ENCODE measurements around the gene IL12A. TPM values are rescaled to one million over a fixed set of nuclear protein-coding genes. Genes with fewer than 3 reads are reported as not detected.

Gene IL12A
- total RNA-seq, 1 donor from 2014 or later, result 0.54 TPM

DNA sequence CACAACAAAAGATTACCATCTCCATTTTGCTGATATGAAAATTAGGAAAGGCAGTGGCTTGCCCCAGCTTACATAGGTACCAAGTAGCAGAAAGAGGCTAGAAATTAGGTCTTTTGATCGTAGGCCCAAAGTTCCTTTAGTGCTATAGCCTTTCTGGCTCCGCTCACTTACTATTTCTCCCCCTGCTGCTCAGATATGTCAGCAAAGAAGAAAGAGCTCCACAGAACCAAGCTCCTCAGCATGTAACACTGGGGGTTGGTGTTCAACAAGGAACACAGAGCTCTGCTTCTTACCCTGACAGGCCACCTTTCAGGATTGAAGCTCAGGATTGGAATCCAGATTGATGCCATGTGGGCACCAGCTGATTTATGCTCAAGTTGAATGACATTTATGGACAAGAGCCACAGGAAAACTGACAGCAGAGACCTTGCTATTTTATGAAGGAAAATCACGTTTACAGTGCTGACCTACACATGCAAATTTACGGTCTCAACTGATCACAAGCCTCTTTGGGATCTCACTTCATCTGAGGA lies 6.1 kb upstream of the IL12A start:
- Mint-ChIP-seq H3K4me3 (no peak overlapping the region), H3K36me3 (ENCODE audit: low read depth) (no peaks in the 10 kb centered on the region), H3K27me3 (ENCODE audit: low read depth) (no peaks in the 10 kb centered on the region), H3K4me1 (no peaks in the 10 kb centered on the region), H3K27ac (ENCODE audit: unreplicated experiment) (no peak overlapping the region), H3K9me3 (peaks cover 4% of the 10 kb centered on the region)
- TF ChIP-seq, protein P1, sequence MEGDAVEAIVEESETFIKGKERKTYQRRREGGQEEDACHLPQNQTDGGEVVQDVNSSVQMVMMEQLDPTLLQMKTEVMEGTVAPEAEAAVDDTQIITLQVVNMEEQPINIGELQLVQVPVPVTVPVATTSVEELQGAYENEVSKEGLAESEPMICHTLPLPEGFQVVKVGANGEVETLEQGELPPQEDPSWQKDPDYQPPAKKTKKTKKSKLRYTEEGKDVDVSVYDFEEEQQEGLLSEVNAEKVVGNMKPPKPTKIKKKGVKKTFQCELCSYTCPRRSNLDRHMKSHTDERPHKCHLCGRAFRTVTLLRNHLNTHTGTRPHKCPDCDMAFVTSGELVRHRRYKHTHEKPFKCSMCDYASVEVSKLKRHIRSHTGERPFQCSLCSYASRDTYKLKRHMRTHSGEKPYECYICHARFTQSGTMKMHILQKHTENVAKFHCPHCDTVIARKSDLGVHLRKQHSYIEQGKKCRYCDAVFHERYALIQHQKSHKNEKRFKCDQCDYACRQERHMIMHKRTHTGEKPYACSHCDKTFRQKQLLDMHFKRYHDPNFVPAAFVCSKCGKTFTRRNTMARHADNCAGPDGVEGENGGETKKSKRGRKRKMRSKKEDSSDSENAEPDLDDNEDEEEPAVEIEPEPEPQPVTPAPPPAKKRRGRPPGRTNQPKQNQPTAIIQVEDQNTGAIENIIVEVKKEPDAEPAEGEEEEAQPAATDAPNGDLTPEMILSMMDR (conservative IDR thresholded peaks at IDR 0.05), result no peak
- no peak for DNase-seq (ENCODE audit: low read depth, low spot score)

DNA sequence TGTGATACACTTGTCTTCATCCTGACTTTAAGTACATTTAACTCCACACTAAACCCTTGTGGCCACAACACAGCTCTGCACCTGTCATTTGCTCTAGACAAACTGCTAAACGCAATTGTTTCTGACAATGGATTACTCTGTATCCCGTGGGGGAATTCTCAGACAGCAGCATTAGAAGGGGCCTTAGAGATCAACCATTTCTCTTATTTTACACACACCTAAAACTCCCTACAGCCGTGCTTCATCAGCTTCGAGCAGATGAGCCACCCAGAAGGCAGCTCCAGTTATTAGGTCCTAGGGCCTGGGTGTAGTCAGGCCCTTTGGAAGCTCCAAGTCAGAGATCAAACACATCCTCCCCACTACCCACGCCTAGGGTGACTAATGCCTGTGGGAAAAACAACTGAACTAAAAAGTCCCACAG lies 1.3 kb upstream of the IL12A start:
- Mint-ChIP-seq H3K4me1 (peaks cover 3% of the 10 kb centered on the region), H3K4me3 (peak overlapping the region; percentile 54)

GRCh38 chr3:159989973-159990846 lies 1.6 kb downstream of the IL12A start:
- H3K4me1 Mint-ChIP-seq, result peaks cover 3% of the 10 kb centered on the region
- H3K4me3 Mint-ChIP-seq, result peak overlapping the region; percentile 74
- DNase-seq (ENCODE audit: low read depth, low spot score), result no peak
- H3K36me3 Mint-ChIP-seq (ENCODE audit: low read depth), result peaks cover 4% of the 10 kb centered on the region
- peaks cover 6% of the 10 kb centered on the region for H3K9me3 Mint-ChIP-seq
- no peak overlapping the region for H3K27ac Mint-ChIP-seq (ENCODE audit: unreplicated experiment)
- H3K27me3 Mint-ChIP-seq (ENCODE audit: low read depth), result peaks cover 24% of the 10 kb centered on the region
- TF ChIP-seq, protein P1 (conservative IDR thresholded peaks at IDR 0.05), result no peak

More for the DNA sequence above, 1.3 kb upstream of the IL12A start:
- peaks cover 6% of the 10 kb centered on the region for H3K9me3 Mint-ChIP-seq
- no peak overlapping the region for H3K27ac Mint-ChIP-seq (ENCODE audit: unreplicated experiment)
- H3K27me3 Mint-ChIP-seq (ENCODE audit: low read depth), result peaks cover 24% of the 10 kb centered on the region
- DNase-seq (ENCODE audit: low read depth, low spot score), result no peak
- peaks cover 4% of the 10 kb centered on the region for H3K36me3 Mint-ChIP-seq (ENCODE audit: low read depth)
- TF ChIP-seq, protein P1 (conservative IDR thresholded peaks at IDR 0.05), result peak; percentile 46

- Mint-ChIP-seq H3K27ac (ENCODE audit: unreplicated experiment) (no peak overlapping the region), H3K4me3 (peak overlapping the region; percentile 52), H3K9me3 (peaks cover 6% of the 10 kb centered on the region), H3K36me3 (ENCODE audit: low read depth) (peaks cover 4% of the 10 kb centered on the region), H3K27me3 (ENCODE audit: low read depth) (peaks cover 24% of the 10 kb centered on the region), H3K4me1 (peaks cover 3% of the 10 kb centered on the region)
- TF ChIP-seq, protein P1 (conservative IDR thresholded peaks at IDR 0.05), result no peak
- DNase-seq (ENCODE audit: low read depth, low spot score), result no peak
Measured at GRCh38 chr3:159991591-159991990, 3.0 kb downstream of the IL12A start.

GRCh38 chr3:159992589-159992988 lies 4.0 kb downstream of the IL12A start:
- Mint-ChIP-seq H3K9me3 (peaks cover 6% of the 10 kb centered on the region), H3K36me3 (ENCODE audit: low read depth) (peaks cover 4% of the 10 kb centered on the region), H3K27me3 (ENCODE audit: low read depth) (peaks cover 24% of the 10 kb centered on the region), H3K4me3 (no peak overlapping the region), H3K27ac (ENCODE audit: unreplicated experiment) (no peak overlapping the region), H3K4me1 (peaks cover 3% of the 10 kb centered on the region)
- DNase-seq (ENCODE audit: low read depth, low spot score), result no peak
- TF ChIP-seq, protein P1 (conservative IDR thresholded peaks at IDR 0.05), result no peak

Data from neural crest cell (in vitro differentiated cells).